Kidney (tissue), 14 donors: ENCODE results near the gene PLPP6. TPM values are rescaled to one million over a fixed set of nuclear protein-coding genes. Genes with fewer than 3 reads are reported as not detected.

Experiments
- DNase-seq, 5 donors: peaks; one replicate each; pipeline ENCODE4 v3.0.0-alpha.2; 2013 to 2020
- FAIRE-seq: peaks from 2 replicates; lab custom pipeline; 2012; peaks lifted over from hg19 to GRCh38; lab: Jason Lieb, UNC
- H3K27ac ChIP-seq, 2 donors: one replicate each; pipeline ENCODE4 v1.7.0; 2013; ENCODE audit warnings: low read depth in 2 of 2, low read length in 2 of 2, inconsistent platforms in 1 of 2
- H3K27me3 ChIP-seq: one replicate; pipeline ENCODE4 v1.7.1; 2013; ENCODE audit warnings: low read length, inconsistent platforms; ENCODE audit not compliant: control insufficient read depth, insufficient read depth
- H3K36me3 ChIP-seq, 3 donors: one replicate each; pipeline versions ENCODE4 v1.7.0 to v1.7.1; 2013; ENCODE audit warnings: low read length in 3 of 3, control low read depth in 1 of 3, inconsistent platforms in 1 of 3; ENCODE audit not compliant: insufficient read depth in 3 of 3, control insufficient read depth in 2 of 3
- H3K4me1 ChIP-seq, 3 donors: one replicate each; pipeline versions ENCODE4 v1.7.0 to v1.7.1; 2013; ENCODE audit warnings: low read length in 3 of 3, inconsistent platforms in 1 of 3, low read depth in 1 of 3; ENCODE audit not compliant: control insufficient read depth in 2 of 3, insufficient read depth in 2 of 3
- H3K4me3 ChIP-seq, 3 donors: one replicate each; pipeline versions ENCODE4 v1.7.0 to v1.8.1; 2013; ENCODE audit warnings: low read length in 3 of 3, control low read depth in 1 of 3, inconsistent platforms in 1 of 3
- H3K9ac ChIP-seq, 3 donors: one replicate each; pipeline versions ENCODE4 v1.7.0 to v1.7.1; 2013; ENCODE audit warnings: low read length in 3 of 3, control low read depth in 1 of 3, inconsistent platforms in 1 of 3
- H3K9me3 ChIP-seq, 3 donors: one replicate each; pipeline versions ENCODE4 v1.7.0 to v1.7.1; 2013; ENCODE audit warnings: low read length in 3 of 3, control low read depth in 1 of 3, inconsistent platforms in 1 of 3; ENCODE audit not compliant: control insufficient read depth in 2 of 3, insufficient read depth in 1 of 3
- CTCF ChIP-seq: IDR thresholded peaks from 3 replicates; pipeline ENCODE4 v1.5.1; 2012; ENCODE audit warnings: mild to moderate bottlenecking, moderate library complexity, borderline replicate concordance; ENCODE audit not compliant: insufficient read depth; ENCODE audit errors: extremely low read depth
- intact Hi-C: fragments of 100-400 bp; cut with DNase I; formaldehyde crosslinking; loops from one replicate; pipeline ENCODE4 v1.11.1; 2022
- polyA plus RNA-seq: library from polyadenylated mRNA; stranded (reverse); fragments of 350-450 nt; fragmentation: Illumina TruSeq; extraction: RNeasy Lipid Tissue Mini Kit (QIAGEN cat#74804); gene quantifications from one replicate; pipeline ENCODE4 v1.2.3, GENCODE V29; 2014; ENCODE audit warnings: low read depth, low replicate concordance; ENCODE audit not compliant: insufficient read depth
- total RNA-seq: library from RNA; stranded (reverse); fragmentation: NEBNext Ultra II Directional; extraction: Animal tissue kit (Norgen Biotek cat#: 25700); gene quantifications from one replicate; pipeline ENCODE4 v1.2.1, GENCODE V29; 2021
- donor health status: control.
- donor health status: control.
- donor health status: control.
- donor health status: control.
- donor health status: control.
- donor health status: DM: yes; HTN: yes; CAD: no.
- donor health status: Normal renal cell carcinoma (clear cell type).

Gene PLPP6
- total and polyA plus RNA-seq, 2 donors from 2014 or later, result 6.7 to 9.0 TPM

DNA sequence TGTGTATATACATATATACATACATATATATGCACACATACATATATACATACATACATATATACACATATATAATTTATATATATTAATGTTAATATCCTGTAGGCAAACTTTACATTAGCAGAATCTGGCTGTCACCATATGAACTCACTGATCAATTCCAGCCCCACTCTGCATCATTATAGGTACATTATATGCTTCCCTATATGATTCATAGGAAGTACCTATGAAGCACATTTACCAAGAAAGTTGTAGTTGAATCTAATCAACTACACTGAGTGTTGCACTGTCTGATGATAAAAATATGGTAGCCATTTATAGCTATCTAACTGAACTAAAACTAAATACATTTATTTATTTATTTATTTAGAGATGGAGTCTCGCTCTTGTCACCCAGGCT lies 9.6 kb downstream of the PLPP6 start:
- H3K36me3 ChIP-seq, result no peaks in the 10 kb centered on the region

DNA sequence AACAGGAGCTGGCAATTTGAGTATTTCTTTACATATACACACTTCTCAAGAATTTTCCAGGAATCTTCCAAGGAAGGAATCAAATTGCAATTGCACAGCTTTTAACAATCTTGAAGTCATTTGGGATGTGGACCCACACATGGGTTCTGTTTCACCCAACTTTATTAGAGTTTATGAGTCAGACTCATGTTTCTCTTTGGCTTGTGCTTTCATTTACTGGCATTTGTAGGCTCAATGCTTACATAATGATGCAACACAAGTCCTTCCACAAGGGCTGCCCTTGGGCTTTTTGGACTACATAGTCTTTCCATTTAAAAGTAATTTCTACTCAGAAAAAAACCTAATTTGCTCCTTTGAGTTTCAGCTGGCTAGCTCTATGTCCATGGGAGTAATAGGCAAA lies 12.7 kb downstream of the PLPP6 start:
- H3K9me3 ChIP-seq, result no peaks in the 10 kb centered on the region
- no peaks in the 10 kb centered on the region for H3K27me3 ChIP-seq
- FAIRE-seq (no peak), DNase-seq (no peak)
- no peak for TF ChIP-seq CTCF
- peaks cover 0 to 7% (median 2%) of the 10 kb centered on the region in 3 donors for H3K4me1 ChIP-seq
- H3K4me3 ChIP-seq, result no peak overlapping the region
- intact Hi-C loops, result no loop called here
- no peak overlapping the region for H3K9ac ChIP-seq
- no peaks in the 10 kb centered on the region for H3K36me3 ChIP-seq
- H3K27ac ChIP-seq, result peak overlapping the region in 1 of 2 donors; percentile 58

More for the DNA sequence above, 9.6 kb downstream of the PLPP6 start:
- intact Hi-C loops, result no loop called here
- no peak for FAIRE-seq
- no peak overlapping the region for H3K9ac ChIP-seq
- H3K4me1 ChIP-seq, result peaks cover 0 to 5% (median 0%) of the 10 kb centered on the region in 3 donors
- no peak overlapping the region for H3K4me3 ChIP-seq
- H3K27ac ChIP-seq, result no peak overlapping the region
- no peaks in the 10 kb centered on the region for H3K9me3 ChIP-seq
- no peak for TF ChIP-seq CTCF
- H3K27me3 ChIP-seq, result no peaks in the 10 kb centered on the region
- no peak for DNase-seq

DNA sequence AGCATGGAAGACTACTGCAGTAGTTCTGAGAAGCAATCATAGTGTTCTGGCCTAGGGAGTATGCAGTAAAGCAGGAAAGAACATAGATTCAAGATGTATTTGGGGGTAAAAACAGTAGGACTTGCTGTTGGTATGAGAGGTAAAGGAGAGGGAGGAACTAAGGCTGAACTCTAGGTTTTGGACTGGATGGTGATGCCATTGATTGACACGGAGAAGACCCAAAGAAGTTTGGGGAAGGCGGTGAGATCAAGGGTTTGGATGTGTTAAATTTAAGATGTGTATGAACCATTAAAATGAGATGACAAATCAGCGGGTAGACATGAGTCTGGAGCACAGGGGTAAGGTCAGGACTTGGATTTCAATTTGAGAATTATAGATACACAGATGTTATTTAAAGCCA lies 15.3 kb downstream of the PLPP6 start:
- no peak for TF ChIP-seq CTCF
- H3K27ac ChIP-seq, result peak overlapping the region; percentile 19 to 68
- intact Hi-C loops, result no loop called here

DNA sequence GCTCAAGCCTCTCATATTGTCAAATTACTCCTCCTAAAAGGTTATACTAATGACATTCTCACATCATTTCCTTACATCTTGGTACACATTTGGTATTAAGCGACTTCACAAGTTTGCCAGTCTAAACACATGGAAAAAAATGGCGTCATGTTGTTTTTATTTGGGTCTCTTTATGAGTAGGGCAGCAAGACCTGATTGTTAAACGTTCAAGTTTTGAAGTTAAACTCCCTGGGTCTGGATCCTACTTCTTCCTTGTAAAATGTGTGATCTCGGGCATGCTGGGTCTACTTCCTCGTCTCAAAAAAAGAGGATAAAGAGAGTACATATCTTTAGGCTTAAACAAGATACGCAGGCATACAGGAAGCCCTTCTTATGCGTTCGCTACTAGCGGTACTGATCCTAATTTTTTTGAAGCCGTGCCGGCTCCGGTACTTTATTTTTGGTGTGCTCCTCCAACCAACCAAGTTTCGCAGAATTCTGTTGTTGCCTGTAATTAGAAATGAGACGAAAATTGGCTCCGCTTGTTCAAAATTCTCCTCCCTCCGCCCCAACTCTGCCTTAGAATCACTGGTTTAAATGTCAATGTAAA lies 16.7 kb downstream of the PLPP6 start:
- H3K9me3 ChIP-seq, result no peaks in the 10 kb centered on the region
- intact Hi-C loops, result no loop called here
- H3K4me3 ChIP-seq, result peak overlapping the region; percentile 74 to 98 (median 91)
- peak overlapping the region; percentile 79 to 96 (median 93) for H3K9ac ChIP-seq
- H3K27me3 ChIP-seq, result no peaks in the 10 kb centered on the region
- FAIRE-seq (no peak), DNase-seq (peak in 2 of 5 donors; percentile 70 to 80)
- no peaks in the 10 kb centered on the region for H3K36me3 ChIP-seq
- H3K27ac ChIP-seq, result peak overlapping the region; percentile 96 to 97
- TF ChIP-seq CTCF, result no peak
- H3K4me1 ChIP-seq, result peaks cover 10 to 17% (median 11%) of the 10 kb centered on the region in 3 donors

More for the DNA sequence above, 15.3 kb downstream of the PLPP6 start:
- Histone ChIP-seq H3K9me3 (no peaks in the 10 kb centered on the region), H3K36me3 (no peaks in the 10 kb centered on the region), H3K9ac (no peak overlapping the region), H3K27me3 (no peaks in the 10 kb centered on the region), H3K4me3 (no peak overlapping the region), H3K4me1 (peaks cover 10 to 17% (median 11%) of the 10 kb centered on the region in 3 donors)
- FAIRE-seq, result no peak
- DNase-seq, result no peak
